Stimulated activated CD4-positive, alpha-beta T cell treated with anti-CD3 and anti-CD28 coated beads, Interleukin-1b, Interleukin-23, amount 100 ng/mL, for 24 hours (primary cell): ENCODE results near the gene KRTAP4-6.
"Not testable (repeated sequence)": the region's sequence is repeated elsewhere in the genome, so short reads cannot be mapped to it uniquely, and the experiment has no call there.

ENCODE experiments used
- DNase-seq, 4 experiments: peaks; one replicate each; pipeline ENCODE4 v3.0.0-alpha.2; 2020; ENCODE audit warnings: low read depth in 4 of 4, low spot score in 1 of 4

Gene KRTAP4-6

DNA sequence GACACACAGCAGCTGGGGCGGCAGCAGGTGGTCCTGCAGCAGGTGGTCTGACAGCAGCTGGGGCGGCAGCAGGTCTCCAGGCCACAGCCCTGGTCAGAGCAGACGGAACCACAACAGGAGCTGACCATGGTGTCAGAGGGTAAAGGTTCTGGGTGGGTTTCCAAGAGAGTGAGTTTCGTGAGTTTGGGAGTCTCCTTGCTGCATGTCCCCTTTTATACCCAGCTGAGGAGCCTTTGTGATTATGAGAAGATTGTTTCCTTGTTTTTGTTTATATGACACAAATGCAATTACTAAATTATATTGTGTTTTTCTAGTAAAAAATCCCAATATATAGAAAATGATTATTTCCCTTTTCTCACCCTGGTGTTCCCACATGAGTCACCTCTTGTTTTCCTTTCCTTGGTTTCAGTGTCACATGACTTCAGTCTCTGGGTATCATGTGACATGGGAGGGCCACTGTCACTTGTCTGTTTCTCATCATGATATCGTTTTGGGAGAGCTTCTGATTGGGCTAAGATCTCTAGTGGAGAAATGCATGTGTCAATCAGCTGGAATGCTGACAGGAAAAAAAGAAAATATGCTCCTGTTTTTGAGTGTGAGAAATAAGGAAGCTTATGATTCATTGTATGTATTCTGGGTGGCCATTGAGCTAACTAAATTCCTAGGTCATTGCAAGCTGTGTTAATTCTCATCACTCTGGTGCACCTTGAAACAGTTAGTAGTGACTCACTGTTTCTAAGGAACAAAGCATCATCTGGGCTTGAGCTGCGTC, at the start of gene KRTAP4-6:
Gene KRTAP4-6 (minus strand): TSS at position 185 of the 772 bp plus-strand sequence. CDS start 57 bp downstream, at position 128.
- DNase-seq = no peak

DNA sequence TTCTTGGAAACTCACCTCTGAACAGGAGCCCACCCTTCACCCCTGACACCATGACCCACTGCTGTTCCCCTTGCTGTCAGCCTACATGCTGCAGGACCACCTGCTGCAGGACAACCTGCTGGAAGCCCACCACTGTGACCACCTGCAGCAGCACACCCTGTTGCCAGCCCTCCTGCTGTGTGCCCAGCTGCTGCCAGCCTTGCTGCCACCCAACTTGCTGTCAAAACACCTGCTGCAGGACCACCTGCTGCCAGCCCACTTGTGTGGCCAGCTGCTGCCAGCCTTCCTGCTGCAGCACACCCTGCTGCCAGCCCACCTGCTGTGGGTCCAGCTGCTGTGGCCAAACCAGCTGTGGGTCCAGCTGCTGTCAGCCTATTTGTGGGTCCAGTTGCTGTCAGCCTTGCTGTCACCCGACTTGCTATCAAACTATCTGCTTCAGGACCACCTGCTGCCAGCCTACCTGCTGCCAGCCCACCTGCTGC, 49.5 kb upstream of the KRTAP4-6 start, which contains the start of gene KRTAP9-1:
Gene KRTAP9-1 (plus strand): TSS at position 51 of the 482 bp plus-strand sequence. CDS start 0 bp downstream, at position 51.
- not testable (repeated sequence) for DNase-seq

DNA sequence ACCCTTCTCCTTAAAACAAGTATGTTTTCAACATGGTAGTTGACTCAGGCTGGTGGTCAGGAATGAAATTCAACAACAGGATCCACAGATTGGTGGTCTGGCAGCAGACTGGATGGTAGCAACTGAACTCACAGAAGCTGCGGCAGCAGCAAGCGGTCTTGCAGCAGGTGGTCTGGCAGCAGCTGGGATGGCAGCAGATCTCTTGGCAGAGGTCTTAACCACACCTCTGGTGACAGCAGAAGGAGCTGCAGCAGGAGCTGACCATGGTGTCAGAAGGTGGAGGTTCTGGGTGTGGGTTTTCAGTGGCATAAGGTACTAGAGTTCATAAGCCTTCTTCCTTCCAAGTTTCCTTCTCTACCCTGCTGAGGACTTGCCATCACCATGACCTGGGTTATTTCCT, 46.5 kb upstream of the KRTAP4-6 start:
- no peak for DNase-seq

DNA sequence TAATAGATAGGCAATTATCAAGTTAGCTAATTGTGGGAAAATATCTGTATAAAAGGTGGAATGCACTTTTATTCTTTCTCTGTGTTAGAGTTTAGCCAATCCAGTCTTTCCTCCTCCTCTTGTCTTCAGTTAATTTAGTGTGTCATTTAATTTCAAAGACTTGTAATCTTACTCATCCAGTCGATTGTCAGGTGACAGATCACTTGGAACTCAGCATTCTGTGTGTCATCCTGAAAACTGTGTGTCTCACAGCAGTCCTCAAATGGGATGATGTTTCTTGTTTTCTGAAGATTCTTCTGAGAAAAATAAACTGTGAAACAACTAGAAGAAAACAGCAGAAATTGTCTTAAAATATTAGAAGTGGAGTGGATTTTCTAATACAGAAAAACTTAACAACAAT, 44.7 kb upstream of the KRTAP4-6 start:
- no peak for DNase-seq

DNA sequence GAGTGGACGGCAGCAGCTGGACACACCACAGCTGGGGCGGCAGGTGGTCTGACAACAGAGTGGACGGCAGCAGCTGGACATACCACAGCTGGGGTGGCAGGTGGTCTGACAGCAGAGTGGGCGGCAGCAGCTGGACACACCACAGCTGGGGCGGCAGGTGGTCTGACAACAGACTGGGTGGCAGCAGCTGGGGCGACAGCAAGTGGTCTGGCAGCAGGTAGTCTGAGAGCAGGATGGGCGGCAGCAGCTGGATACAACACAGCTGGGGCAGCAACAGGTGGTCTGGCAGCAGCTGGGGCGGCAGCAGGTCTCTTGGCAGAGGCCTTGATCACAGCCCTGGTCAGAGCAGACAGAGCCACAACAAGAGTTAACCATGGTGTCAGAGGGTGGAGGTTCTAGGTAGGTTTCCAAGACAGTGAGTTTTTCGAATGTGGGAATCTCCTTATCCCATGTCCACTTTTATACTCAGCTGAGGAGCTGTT, 44.2 kb upstream of the KRTAP4-6 start, which contains the start of gene KRTAP4-1:
Gene KRTAP4-1 (minus strand): TSS at position 432 of the 482 bp plus-strand sequence. CDS start 57 bp downstream, at position 375.
- DNase-seq = no peak

DNA sequence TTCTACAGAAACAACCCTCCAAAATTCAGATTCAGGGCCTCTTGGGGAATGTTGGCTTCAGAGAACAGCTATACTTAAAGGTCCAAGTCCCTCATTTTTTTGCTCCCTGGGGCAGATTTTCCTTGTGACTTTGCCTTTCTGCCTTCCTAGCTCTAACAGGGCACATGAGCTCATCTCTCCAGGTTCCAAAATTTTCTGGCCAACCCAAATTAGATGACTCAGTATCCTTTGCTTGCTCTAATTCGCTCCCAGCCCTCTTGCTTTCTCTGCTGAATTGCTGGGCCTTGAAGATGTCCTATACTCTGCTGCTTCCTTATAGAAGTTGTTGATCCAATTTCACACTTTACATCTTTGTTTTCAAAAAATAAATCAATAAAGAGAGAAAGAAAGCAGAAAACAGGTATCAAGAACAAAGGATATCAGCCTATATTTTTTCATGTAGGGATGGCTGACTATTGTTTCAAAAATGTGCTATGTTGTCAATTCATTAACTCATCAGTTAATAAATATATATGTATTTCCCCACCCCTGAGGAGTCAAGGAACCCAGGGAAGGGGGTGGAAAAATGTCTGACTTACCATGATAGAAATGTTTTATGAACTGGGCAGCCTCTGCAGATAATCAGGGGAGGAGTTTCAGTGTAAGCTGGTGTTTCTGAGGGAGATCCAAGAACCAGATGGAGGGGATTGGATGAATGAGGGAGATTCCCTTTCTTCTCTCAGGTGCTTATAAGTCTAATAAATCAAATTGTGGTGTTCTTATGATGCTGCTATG, 38.7 kb upstream of the KRTAP4-6 start:
- no peak for DNase-seq

DNA sequence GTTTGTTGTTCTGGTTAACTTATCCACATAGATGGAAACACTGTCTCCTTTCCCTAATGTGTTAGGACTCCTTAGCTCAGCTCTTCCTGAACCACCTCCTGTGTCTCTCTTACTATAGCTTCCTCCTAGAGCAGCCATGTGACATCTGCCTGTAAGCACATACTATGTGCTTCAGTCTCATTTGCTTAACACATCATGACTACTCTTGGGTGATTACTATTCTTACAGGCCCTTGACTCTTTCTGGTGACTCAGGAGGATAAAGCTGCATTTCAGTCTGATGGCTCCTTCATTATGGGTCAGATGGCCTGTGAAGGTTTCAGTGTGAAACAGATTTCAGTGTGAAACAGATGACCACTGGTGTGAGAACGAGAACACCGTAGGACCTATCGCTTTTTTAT, 38.0 kb upstream of the KRTAP4-6 start:
- DNase-seq = no peak

DNA sequence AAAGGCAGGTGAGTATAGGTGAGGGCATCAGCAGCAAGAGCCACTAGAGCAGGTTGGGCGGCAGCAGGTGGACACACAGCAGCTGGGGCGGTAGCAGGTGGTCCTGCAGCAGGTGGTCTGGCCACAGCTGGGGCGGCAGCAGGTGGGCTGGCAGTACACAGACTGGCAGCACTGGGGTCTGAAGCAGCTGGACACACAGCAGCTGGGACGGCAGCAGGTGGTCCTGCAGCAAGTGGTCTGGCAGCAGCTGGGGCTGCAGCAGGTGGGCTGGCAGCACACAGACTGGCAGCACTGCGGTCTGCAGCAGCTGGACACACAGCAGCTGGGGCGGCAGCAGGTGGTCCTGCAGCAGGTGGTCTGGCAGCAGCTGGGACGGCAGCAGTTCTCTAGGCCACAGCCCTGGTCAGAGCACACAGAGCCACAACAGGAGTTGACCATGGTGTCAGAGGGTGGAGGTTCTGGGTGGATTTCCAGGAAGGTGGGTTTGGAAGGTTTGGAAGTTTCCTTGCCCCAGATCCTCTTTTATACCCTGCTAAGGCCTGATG, 37.5 kb upstream of the KRTAP4-6 start, which contains the start of gene KRTAP4-2:
Gene KRTAP4-2 (minus strand): TSS at position 495 of the 545 bp plus-strand sequence. CDS start 57 bp downstream, at position 438.
- DNase-seq = no peak

DNA sequence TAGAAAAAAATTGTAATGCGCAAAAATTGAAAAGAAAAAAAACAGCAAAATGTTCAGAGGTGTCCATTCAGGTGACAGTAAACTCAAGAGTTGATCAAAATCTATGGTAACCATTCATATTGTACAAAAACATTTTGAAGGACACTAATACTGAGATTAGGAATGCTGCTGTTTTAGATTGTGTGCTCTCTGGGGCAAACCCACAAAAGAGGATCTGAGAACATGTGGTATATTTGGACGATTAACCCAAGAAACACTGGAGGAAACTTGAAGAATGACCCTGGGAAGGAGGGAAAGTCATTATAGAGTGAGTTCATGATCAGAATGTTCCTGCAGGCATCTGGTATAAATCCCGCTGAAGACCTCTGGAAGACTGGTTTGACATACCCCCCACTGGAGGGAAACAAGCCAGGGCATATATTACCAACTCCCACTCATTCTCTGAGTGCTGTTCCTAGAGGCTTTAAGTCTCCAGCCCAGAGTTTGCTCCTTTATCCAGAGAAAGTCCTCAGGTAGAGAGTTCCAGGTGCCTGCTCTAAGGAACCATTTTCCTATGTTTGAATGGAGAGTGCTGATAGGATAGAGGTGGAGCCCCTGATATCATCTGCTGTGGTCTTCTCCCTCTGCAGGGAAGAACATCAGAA, 36.5 kb upstream of the KRTAP4-6 start:
- no peak for DNase-seq

DNA sequence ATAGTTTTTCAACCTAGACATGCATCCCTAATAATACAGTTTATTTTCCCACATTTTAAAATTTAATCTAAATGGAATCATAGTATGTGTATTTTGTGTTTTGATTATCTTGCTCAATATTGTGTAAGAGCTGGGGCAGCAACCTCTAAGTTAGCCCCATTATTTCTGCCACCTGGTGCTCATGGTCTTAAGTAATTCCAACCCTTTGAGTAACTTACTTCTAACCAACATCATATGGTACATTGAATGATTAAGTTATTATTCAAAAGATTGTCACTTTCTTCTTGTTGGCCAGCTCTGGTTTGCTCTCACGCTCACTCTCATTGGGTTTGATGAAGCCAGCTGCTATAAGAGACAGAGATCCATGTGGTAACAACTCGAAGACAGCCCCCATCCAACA, 31.5 kb upstream of the KRTAP4-6 start:
- DNase-seq = no peak

DNA sequence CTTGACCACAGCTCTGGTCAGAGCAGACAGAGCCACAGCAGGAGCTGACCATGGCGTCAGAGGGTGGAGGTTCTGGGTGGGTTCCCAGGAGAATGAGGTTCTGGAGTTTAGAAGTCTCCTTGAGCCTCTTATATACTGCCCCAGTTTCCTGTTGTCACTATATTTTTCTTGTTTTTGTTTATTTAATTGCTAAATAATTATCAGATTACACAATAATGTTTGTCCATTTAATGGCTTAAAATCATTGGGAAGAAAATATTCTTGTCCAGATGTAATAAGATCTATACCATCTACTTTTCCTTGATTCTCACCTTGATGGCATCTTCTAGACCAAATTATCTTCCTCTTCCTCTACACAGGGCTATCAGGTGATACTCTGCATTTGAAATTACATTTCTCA, 27.8 kb upstream of the KRTAP4-6 start, which contains the start of gene KRTAP4-3:
Gene KRTAP4-3 (minus strand): TSS at position 101 of the 400 bp plus-strand sequence. CDS start 49 bp downstream, at position 52.
- DNase-seq = no peak

DNA sequence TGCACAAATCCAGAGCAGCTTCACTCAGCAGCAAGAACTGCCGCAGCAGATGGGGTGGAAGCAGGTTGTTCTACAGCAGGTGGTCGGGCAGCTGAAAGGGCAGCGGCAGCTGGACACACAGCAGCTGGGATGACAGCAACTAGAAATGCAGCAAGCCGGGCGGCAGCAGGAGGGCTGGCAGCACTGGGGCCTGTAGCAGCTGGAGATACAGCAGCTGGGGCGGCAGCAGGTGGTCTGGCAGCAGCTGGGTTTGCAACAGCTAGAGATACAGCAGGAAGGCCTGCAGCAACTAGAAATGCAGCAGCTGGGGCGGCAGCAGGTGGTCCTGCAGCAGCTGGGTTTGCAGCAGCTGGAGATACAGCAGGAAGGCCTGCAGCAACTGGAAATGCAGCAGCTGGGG, 27.2 kb upstream of the KRTAP4-6 start:
- DNase-seq = no peak

DNA sequence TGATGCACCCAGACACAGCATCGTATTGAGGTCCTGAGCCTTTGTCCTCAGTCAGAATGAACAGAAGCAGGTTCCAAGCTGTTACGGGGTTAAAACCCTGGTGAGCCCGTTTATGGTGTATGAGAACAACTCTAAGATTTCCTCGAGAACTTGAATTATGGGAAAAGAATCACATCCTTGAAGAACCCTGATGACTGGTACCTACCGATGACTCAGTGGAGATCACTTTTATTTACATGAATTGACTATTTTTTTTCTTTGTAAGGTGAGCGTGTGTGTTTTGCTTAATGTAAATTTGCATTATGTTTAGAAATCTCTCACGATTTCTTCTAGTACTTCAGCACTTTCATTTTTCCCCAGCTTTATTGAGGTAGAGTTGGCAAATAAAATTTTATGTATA, 23.5 kb upstream of the KRTAP4-6 start:
- DNase-seq = no peak

DNA sequence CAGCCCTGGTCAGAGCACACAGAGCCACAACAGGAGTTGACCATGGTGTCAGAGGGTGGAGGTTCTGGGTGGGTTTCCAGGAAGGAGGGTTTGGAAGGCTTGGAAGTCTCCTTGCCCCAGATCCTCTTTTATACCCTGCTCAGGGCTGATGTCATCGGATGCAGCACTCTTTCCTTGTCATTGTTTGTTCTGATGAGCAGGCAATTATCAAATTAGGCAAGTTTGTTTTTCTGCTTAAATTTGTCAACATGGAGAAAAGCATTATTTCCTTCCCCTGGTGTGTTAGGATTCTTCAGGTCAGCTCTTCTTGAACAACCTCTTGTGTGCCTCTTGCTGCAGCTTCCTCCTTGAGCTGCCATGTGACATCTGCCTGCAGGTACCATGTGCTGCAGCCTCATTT, 20.3 kb upstream of the KRTAP4-6 start, which contains the start of gene KRTAP4-4:
Gene KRTAP4-4 (minus strand): TSS at position 101 of the 400 bp plus-strand sequence. CDS start 57 bp downstream, at position 44.
- DNase-seq = no peak

DNA sequence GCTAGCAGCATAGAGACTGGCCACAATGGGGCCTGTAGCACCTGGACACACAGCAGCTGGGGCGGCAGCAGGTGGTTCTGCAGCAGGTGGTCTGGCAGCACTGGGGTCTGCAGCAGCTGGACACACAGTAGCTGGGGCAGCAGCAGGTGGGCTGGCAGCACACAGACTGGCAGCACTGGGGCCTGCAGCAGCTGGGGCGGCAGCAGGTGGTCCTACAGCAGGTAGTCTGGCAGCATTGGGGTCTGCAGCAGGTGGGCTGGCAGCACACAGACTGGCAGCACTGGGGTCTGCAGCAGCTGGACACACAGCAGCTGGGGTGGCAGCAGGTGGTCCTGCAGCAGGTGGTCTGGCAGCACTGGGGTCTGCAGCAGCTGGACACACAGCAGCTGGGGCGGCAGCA, 19.8 kb upstream of the KRTAP4-6 start:
- not testable (repeated sequence) for DNase-seq

DNA sequence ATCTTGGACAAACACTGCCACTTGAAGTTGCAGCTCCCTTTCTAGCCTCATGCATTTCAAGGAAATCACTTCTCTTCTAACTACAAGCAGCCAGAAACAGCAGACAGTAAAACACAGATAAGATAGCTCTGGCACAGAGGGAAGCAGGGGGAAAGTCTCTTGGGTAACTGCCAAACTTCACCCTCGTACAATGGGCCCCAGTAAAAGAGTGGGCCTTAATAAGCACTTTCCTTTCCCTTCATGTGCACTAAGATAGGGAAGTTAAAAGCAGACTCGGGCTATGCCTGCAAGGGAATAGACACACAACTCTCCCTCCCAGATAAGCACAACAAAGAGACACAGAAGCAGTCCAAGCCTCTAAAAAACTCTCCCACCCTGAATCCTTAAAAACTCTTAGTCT, 13.5 kb upstream of the KRTAP4-6 start:
- no peak for DNase-seq

DNA sequence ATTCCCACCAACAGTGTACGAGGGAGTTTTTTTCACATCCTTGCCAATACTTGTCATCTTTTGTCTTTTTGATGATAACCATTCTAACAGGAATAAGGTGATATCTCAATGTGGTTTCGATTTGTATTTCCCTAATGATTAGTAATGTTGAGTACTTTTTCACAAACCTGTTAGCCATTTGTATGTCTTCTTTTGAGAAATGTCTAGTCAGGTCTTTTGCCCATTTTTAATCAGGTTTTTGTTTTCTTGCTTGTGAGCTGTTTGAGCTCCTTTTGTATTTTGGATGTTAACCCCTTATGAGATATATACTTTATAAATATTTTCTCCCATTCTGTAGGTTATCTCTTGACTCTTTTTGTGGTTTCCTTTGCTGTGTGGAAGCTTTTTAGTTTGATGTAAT, 11.2 kb upstream of the KRTAP4-6 start:
- no peak for DNase-seq

DNA sequence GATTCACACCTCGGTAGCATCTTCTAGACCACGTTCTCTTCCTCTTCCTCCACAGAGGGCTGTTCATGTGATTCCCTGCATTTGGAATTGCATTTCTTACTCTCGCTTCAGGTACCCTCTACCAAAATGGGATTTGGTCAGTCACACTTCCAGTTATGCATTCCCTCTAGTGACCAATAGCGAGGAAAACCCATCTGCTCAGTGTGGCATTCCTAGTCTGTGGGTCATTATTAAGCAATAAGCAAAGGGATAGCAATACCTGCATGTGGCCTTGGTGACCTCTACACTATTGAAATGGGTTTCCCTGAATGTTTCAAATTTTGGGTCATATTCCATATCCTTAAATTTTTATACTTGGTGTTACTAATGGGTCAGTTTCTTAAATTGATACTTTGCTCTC, 9.7 kb upstream of the KRTAP4-6 start:
- DNase-seq = no peak

DNA sequence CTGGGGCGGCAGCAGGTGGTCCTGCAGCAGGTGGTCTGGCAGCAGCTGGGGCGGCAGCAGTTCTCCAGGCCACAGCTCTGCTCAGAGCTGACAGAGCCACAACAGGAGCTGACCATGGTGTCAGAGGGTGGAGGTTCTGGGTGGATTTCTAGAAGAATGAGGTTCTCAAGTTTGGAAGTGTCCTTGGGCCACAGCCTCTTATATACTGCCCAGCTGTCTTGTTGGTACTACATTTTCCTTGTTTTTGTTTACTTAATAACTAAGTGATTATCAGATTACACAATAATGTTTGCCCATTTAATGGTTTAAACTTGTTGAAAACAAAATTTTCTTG, 9.3 kb upstream of the KRTAP4-6 start, which contains the start of gene KRTAP4-5:
Gene KRTAP4-5 (minus strand): TSS at position 174 of the 334 bp plus-strand sequence. CDS start 58 bp downstream, at position 116.
- no peak for DNase-seq

DNA sequence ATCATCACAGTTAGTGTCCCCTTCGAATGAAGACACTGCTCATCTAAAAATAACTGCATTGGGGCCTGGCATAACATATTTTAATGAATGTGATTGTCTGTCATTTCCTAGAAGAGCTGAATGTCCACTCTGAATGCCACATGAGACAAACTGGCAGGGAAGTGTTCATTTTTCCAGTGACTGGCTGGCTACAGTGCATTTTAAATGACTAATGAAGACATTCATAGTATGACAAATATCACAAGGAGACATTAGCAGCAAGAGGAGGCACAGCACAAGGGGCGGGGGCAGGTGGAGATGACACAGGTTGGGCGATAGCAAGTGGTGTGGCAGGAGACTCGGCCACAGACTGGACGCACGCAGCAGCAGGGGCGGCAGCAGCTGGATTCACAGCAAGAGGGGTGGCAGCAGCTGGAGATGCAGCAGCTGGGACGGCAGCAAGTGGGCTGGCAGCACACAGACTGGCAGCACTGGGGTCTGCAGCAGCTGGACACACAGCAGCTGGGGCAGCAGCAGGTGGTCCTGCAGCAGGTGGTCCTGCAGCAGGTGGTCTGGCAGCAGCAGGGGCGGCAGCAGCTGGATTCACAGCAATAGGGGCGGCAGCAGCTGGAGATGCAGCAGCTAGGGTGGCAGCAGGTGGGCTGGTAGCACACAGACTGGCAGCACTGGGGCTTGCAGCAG, 8.8 kb upstream of the KRTAP4-6 start:
- not testable (repeated sequence) for DNase-seq
